Stimulated activated naive CD8-positive, alpha-beta T cell treated with anti-CD3 and anti-CD28 coated beads, Interleukin-15, Interleukin-2, amounts not matched to agents 100 ng/mL and 50 ng/mL, for 24 hours (primary cell): ENCODE results near the gene DAAM1.

Experiments
- H3K27ac Mint-ChIP-seq: one replicate; pipeline ENCODE4 v1.8.0; 2021; ENCODE audit warnings: mild to moderate bottlenecking, mixed read lengths
- H3K27me3 Mint-ChIP-seq: one replicate; pipeline ENCODE4 v1.8.0; 2021; ENCODE audit warnings: mixed read lengths
- H3K36me3 Mint-ChIP-seq: one replicate; pipeline ENCODE4 v1.8.0; 2021; ENCODE audit warnings: low read depth, mixed read lengths
- H3K4me1 Mint-ChIP-seq: one replicate; pipeline ENCODE4 v1.8.0; 2021; ENCODE audit warnings: low read depth, mixed read lengths
- H3K4me3 Mint-ChIP-seq: one replicate; pipeline ENCODE4 v1.8.0; 2021; ENCODE audit warnings: mild to moderate bottlenecking, mixed read lengths
- H3K9me3 Mint-ChIP-seq: one replicate; pipeline ENCODE4 v1.8.0; 2021; ENCODE audit warnings: mixed read lengths

The DAAM1 gene

GRCh38 chr14:59188461-59189090 lies at the start of gene DAAM1:
TSS of gene DAAM1 (plus strand) at chr14:59188667. CDS start at chr14:59263478, 74,811 bp downstream.
- H3K27me3 Mint-ChIP-seq = peaks cover 18% of the 10 kb centered on the region
- no peaks in the 10 kb centered on the region for H3K9me3 Mint-ChIP-seq
- H3K4me3 Mint-ChIP-seq = peak within 1 kb of the TSS; percentile 93
- peak within 1 kb of the TSS; percentile 87 for H3K27ac Mint-ChIP-seq
- H3K36me3 Mint-ChIP-seq = no peaks in the 10 kb centered on the region
- H3K4me1 Mint-ChIP-seq = peaks cover 21% of the 10 kb centered on the region

- H3K4me1 Mint-ChIP-seq = no peaks in the 10 kb centered on the region
- no peak overlapping the region for H3K27ac Mint-ChIP-seq
- no peaks in the 10 kb centered on the region for H3K9me3 Mint-ChIP-seq
- H3K4me3 Mint-ChIP-seq = no peak overlapping the region
- no peaks in the 10 kb centered on the region for H3K27me3 Mint-ChIP-seq
- no peaks in the 10 kb centered on the region for H3K36me3 Mint-ChIP-seq
Observed at GRCh38 chr14:59139324-59139723, 49.1 kb upstream of the DAAM1 start.

- H3K4me1 Mint-ChIP-seq = no peaks in the 10 kb centered on the region
- no peaks in the 10 kb centered on the region for H3K9me3 Mint-ChIP-seq
- no peak overlapping the region for H3K27ac Mint-ChIP-seq
- H3K4me3 Mint-ChIP-seq = no peak overlapping the region
- no peaks in the 10 kb centered on the region for H3K27me3 Mint-ChIP-seq
- H3K36me3 Mint-ChIP-seq = no peaks in the 10 kb centered on the region
Observed at GRCh38 chr14:59140106-59140843, 48.2 kb upstream of the DAAM1 start.

- H3K27me3 Mint-ChIP-seq = no peaks in the 10 kb centered on the region
- no peak overlapping the region for H3K4me3 Mint-ChIP-seq
- no peaks in the 10 kb centered on the region for H3K9me3 Mint-ChIP-seq
- no peaks in the 10 kb centered on the region for H3K36me3 Mint-ChIP-seq
- no peak overlapping the region for H3K27ac Mint-ChIP-seq
- H3K4me1 Mint-ChIP-seq = peaks cover 6% of the 10 kb centered on the region
Observed at GRCh38 chr14:59146484-59146883, 42.0 kb upstream of the DAAM1 start.

- Mint-ChIP-seq H3K27ac (no peak overlapping the region), H3K4me3 (no peak overlapping the region), H3K9me3 (no peaks in the 10 kb centered on the region), H3K27me3 (no peaks in the 10 kb centered on the region), H3K36me3 (no peaks in the 10 kb centered on the region), H3K4me1 (peaks cover 6% of the 10 kb centered on the region)
Observed at GRCh38 chr14:59147007-59147406, 41.5 kb upstream of the DAAM1 start.

- Mint-ChIP-seq H3K4me1 (peaks cover 6% of the 10 kb centered on the region), H3K4me3 (no peak overlapping the region), H3K9me3 (no peaks in the 10 kb centered on the region), H3K27me3 (no peaks in the 10 kb centered on the region), H3K36me3 (no peaks in the 10 kb centered on the region), H3K27ac (no peak overlapping the region)
Observed at GRCh38 chr14:59148334-59148900, 40.0 kb upstream of the DAAM1 start.

GRCh38 chr14:59150990-59151389 lies 37.5 kb upstream of the DAAM1 start:
- no peaks in the 10 kb centered on the region for H3K36me3 Mint-ChIP-seq
- peaks cover 16% of the 10 kb centered on the region for H3K4me1 Mint-ChIP-seq
- H3K27ac Mint-ChIP-seq = no peak overlapping the region
- no peaks in the 10 kb centered on the region for H3K9me3 Mint-ChIP-seq
- no peak overlapping the region for H3K4me3 Mint-ChIP-seq
- no peaks in the 10 kb centered on the region for H3K27me3 Mint-ChIP-seq

GRCh38 chr14:59154373-59154772 lies 34.1 kb upstream of the DAAM1 start:
- H3K36me3 Mint-ChIP-seq = no peaks in the 10 kb centered on the region
- no peak overlapping the region for H3K4me3 Mint-ChIP-seq
- no peak overlapping the region for H3K27ac Mint-ChIP-seq
- H3K4me1 Mint-ChIP-seq = peaks cover 16% of the 10 kb centered on the region
- no peaks in the 10 kb centered on the region for H3K9me3 Mint-ChIP-seq
- no peaks in the 10 kb centered on the region for H3K27me3 Mint-ChIP-seq

- Mint-ChIP-seq H3K4me3 (no peak overlapping the region), H3K36me3 (no peaks in the 10 kb centered on the region), H3K27me3 (no peaks in the 10 kb centered on the region), H3K4me1 (peaks cover 14% of the 10 kb centered on the region), H3K27ac (no peak overlapping the region), H3K9me3 (no peaks in the 10 kb centered on the region)
Observed at GRCh38 chr14:59155886-59156285, 32.6 kb upstream of the DAAM1 start.

GRCh38 chr14:59159169-59159568 lies 29.3 kb upstream of the DAAM1 start:
- H3K27ac Mint-ChIP-seq = no peak overlapping the region
- H3K27me3 Mint-ChIP-seq = peaks cover 15% of the 10 kb centered on the region
- H3K36me3 Mint-ChIP-seq = no peaks in the 10 kb centered on the region
- no peak overlapping the region for H3K4me3 Mint-ChIP-seq
- H3K9me3 Mint-ChIP-seq = no peaks in the 10 kb centered on the region
- peaks cover 18% of the 10 kb centered on the region for H3K4me1 Mint-ChIP-seq

- Mint-ChIP-seq H3K4me1 (peaks cover 11% of the 10 kb centered on the region), H3K4me3 (no peak overlapping the region), H3K9me3 (no peaks in the 10 kb centered on the region), H3K27ac (no peak overlapping the region), H3K36me3 (no peaks in the 10 kb centered on the region), H3K27me3 (peaks cover 19% of the 10 kb centered on the region)
Observed at GRCh38 chr14:59160506-59160905, 28.0 kb upstream of the DAAM1 start.

- H3K36me3 Mint-ChIP-seq = no peaks in the 10 kb centered on the region
- no peaks in the 10 kb centered on the region for H3K9me3 Mint-ChIP-seq
- H3K27me3 Mint-ChIP-seq = peaks cover 19% of the 10 kb centered on the region
- H3K27ac Mint-ChIP-seq = peak overlapping the region; percentile 68
- H3K4me1 Mint-ChIP-seq = peaks cover 11% of the 10 kb centered on the region
- H3K4me3 Mint-ChIP-seq = no peak overlapping the region
Observed at GRCh38 chr14:59161561-59162175, 26.8 kb upstream of the DAAM1 start.

GRCh38 chr14:59166258-59166657 lies 22.2 kb upstream of the DAAM1 start:
- H3K27ac Mint-ChIP-seq = no peak overlapping the region
- no peak overlapping the region for H3K4me3 Mint-ChIP-seq
- H3K27me3 Mint-ChIP-seq = peaks cover 16% of the 10 kb centered on the region
- H3K4me1 Mint-ChIP-seq = peaks cover 9% of the 10 kb centered on the region
- H3K36me3 Mint-ChIP-seq = no peaks in the 10 kb centered on the region
- no peaks in the 10 kb centered on the region for H3K9me3 Mint-ChIP-seq

GRCh38 chr14:59175404-59175803 lies 13.1 kb upstream of the DAAM1 start:
- Mint-ChIP-seq H3K4me3 (no peak overlapping the region), H3K4me1 (no peaks in the 10 kb centered on the region)

GRCh38 chr14:59176765-59177164 lies 11.7 kb upstream of the DAAM1 start:
- Mint-ChIP-seq H3K27ac (no peak overlapping the region), H3K4me3 (no peak overlapping the region), H3K27me3 (peaks cover 11% of the 10 kb centered on the region), H3K36me3 (no peaks in the 10 kb centered on the region), H3K4me1 (no peaks in the 10 kb centered on the region), H3K9me3 (no peaks in the 10 kb centered on the region)

More at GRCh38 chr14:59175404-59175803, 13.1 kb upstream of the DAAM1 start:
- H3K27ac Mint-ChIP-seq = no peak overlapping the region
- no peaks in the 10 kb centered on the region for H3K9me3 Mint-ChIP-seq
- H3K27me3 Mint-ChIP-seq = peaks cover 10% of the 10 kb centered on the region
- no peaks in the 10 kb centered on the region for H3K36me3 Mint-ChIP-seq
